GM18505 (cell line): Measurements from ENCODE around the gene FAM110D.

ENCODE experiments used
- ATAC-seq: cut with Tn5 transposase; IDR thresholded peaks from one replicate; pipeline ENCODE4 v1.9.1; 2021; ENCODE audit not compliant: unreplicated experiment
- POLR2A ChIP-seq: IDR thresholded peaks from 4 replicates; pipeline ENCODE4 v1.6.1; 2011; ENCODE audit warnings: borderline replicate concordance; ENCODE audit not compliant: insufficient read depth, insufficient read length; ENCODE audit errors: extremely low read depth

FAM110D gene

GRCh38 chr1:26197301-26197700, 38.4 kb downstream of the FAM110D start:
- no peak for TF ChIP-seq POLR2A
- ATAC-seq, result no peak

GRCh38 chr1:26197813-26198212, 38.9 kb downstream of the FAM110D start:
- no peak for TF ChIP-seq POLR2A
- no peak for ATAC-seq

GRCh38 chr1:26200413-26200812, 41.5 kb downstream of the FAM110D start:
- ATAC-seq, result no peak
- TF ChIP-seq POLR2A, result no peak

GRCh38 chr1:26203642-26204318, 44.9 kb downstream of the FAM110D start:
- no peak for TF ChIP-seq POLR2A
- no peak for ATAC-seq

GRCh38 chr1:26210147-26210870, 51.4 kb downstream of the FAM110D start:
- TF ChIP-seq POLR2A, result no peak
- no peak for ATAC-seq

GRCh38 chr1:26212726-26213125, 53.8 kb downstream of the FAM110D start:
- ATAC-seq, result no peak

GRCh38 chr1:26213335-26213905, 54.5 kb downstream of the FAM110D start:
- ATAC-seq, result no peak
- TF ChIP-seq POLR2A, result no peak

More at GRCh38 chr1:26212726-26213125, 53.8 kb downstream of the FAM110D start:
- TF ChIP-seq POLR2A, result no peak
